ENCODE measurements around the gene GNG4.
A peak's percentile ranks its signal among the peaks of the same experiment; 100 is the strongest.
"Not testable (repeated sequence)": the region's sequence is repeated elsewhere in the genome, so short reads cannot be mapped to it uniquely, and the experiment has no call there.

The GNG4 gene

DNA sequence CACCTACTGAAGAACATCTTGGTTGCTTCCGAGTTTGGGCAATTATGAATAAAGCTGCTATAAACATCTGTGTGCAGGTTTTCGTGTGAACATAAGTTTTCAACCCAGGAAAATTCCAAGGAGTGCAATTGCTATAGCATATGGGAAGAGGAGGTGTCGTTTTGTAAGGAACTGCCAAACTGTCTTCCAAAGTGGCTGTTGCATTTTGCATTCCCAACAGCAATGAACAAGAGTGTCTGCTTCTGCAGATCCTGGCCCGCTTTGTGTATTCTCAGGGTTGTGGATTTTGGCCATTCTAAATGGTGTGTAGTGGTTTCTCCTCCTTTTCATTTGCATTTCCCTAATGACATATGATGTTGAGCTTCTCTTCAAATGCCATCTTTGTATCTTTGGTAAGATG, 23.8 kb downstream of the GNG4 start:
- no peak for DNase-seq (ENCODE audit: low read depth in 2 of 2)

DNA sequence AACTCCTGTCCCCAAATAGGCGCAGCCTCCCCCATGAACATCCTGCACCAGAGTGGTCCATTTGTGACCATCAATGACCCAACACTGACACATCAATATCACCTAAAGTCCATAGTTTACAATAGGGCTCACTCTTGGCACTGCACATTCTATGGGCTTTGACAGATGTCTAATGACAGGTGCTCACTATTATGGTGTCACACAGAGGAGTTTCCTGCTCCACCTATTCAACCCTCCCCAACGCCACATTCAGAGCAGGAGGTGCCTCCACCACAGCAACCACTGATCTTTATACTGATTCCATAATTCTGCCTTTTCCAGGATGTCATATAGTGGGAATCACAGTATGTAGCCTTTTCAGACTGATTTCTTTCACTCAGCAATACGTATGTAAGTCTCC, 24.2 kb downstream of the GNG4 start:
- DNase-seq (ENCODE audit: low read depth in 2 of 2): no peak

- DNase-seq (ENCODE audit: low read depth in 2 of 2): no peak
These were observed 24.8 kb downstream of the GNG4 start for GRCh38 chr1:235624721-235625333.

DNA sequence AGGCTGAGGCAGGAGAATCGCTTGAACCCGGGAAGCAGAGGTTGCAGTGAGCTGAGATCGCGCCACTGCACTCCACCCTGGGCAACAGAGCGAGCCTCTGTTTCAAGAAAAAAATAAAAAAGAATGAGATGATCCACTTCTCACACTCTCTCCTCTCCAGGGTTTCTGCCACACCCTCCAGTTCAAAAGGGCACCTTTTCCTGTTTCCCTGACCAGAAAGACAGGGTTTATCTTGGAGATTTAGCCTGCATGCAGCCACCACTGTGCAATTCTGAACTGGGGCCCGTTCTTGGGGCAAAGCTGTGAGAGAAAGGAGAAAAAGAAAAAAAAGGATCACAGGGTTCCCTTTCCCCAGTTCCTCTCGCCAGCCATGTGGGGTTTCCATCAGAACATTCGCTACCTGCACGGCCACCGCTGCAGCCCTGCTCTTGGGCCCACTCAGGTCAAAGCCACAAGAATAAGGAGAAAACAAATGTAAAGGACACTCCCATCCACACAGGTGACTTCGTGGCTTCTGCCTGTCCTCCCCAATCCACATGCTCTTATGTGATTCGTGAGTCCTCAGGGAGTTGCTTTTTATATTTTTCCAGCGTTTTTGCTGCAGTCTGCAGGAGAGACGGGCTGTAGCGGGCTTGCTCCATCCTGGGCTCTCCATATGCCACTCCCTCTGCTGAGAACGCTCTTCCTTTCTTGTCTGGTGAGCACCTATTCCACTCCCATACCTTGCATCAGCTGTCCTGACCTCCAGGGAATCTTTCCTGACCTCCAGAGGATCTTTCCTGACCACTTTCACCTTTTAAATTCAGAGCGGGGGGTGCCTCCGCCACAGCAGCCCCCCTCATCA, 26.4 kb downstream of the GNG4 start:
- DNase-seq (ENCODE audit: low read depth in 2 of 2): no peak

GRCh38 chr1:235619149-235619548, 30.4 kb downstream of the GNG4 start:
- DNase-seq (ENCODE audit: low read depth in 2 of 2): not testable (repeated sequence)

DNA sequence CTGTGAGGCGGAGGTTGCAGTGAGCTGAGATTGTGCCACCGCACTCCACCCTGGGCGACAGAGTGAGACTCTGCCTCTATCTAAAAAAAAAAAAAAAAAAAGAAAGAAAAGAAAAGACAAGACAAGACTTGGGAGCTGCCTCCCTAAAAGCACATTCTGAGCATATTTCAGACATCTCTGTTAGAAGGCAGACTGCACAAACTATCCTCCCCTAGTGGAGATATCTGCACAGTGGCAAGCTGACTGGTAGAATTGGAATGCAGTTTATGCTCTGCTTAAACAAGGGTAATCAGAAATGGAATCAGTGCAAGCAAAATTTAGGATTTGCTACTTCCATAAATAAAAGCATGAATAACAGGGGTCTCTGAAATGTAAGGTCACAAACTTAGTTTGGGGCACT, 31.8 kb downstream of the GNG4 start:
- no peak for DNase-seq (ENCODE audit: low read depth in 2 of 2)

GRCh38 chr1:235617140-235617539, 32.4 kb downstream of the GNG4 start:
- DNase-seq (ENCODE audit: low read depth in 2 of 2): no peak

DNA sequence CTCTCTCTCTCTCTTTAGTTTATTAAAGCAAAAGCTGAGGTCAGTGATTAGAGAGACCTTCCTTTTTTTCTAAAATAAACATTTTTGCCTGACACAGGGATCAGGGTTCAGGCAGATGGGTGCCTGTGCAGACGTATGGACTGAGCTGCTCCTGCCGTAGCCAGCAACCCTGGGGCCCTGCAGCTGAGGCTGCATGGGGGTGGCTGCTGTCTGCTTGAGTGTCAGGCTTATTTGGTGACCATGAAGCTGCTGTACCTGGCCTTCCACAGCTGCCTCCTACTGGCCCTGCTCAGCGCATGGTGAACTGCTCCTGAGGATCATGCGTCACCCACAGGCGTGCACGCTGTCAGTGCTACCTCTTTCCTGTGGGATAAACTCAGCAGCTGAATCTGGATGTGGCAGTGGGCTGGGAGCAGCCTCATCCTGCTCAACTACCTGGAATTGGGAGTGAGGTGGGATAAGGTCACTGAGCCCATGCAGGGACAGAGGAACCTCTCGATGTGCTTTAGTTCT, 35.1 kb downstream of the GNG4 start:
- DNase-seq (ENCODE audit: low read depth in 2 of 2): no peak

- no peak for DNase-seq (ENCODE audit: low read depth in 2 of 2)
These were observed 36.0 kb downstream of the GNG4 start for GRCh38 chr1:235613602-235614001.

DNA sequence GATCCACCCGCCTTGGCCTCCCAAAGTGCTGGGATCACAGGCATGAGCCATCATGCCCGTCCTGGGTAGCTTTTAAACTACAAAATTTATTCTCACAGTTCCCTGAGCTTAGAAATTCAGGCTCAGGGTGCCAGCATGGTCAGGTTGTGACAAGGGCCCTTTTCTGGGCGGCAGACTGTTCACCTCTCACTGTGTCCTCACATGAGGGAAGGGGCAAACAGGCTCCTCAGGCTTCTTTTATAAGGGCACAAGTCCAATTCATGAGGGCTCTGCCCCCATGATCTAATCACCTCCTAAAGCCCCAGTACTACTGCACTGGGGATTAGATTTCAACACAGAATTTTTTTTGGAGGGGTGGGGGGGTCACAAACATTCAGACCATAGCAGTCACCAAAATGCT, 36.8 kb downstream of the GNG4 start:
- no peak for DNase-seq (ENCODE audit: low read depth in 2 of 2)

DNA sequence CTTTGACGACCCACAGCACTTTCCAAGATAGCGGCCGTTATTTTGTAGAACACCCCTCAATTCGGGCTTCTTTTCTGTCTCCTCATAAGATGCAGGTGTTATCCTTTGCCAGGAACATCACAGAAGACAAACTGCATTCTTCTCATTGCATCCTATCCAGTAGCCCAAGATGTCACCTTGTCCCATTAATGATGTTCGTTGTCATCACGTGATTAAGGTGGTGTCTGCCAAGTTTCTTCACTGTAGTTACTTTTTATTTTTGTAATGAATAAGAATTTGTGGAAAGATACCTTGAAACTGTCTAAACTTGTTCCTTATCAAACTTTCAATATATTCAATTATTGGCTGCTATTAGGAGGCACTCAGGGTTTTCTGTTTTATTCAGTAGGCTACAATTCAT, 39.4 kb downstream of the GNG4 start:
- DNase-seq (ENCODE audit: low read depth in 2 of 2): no peak

DNA sequence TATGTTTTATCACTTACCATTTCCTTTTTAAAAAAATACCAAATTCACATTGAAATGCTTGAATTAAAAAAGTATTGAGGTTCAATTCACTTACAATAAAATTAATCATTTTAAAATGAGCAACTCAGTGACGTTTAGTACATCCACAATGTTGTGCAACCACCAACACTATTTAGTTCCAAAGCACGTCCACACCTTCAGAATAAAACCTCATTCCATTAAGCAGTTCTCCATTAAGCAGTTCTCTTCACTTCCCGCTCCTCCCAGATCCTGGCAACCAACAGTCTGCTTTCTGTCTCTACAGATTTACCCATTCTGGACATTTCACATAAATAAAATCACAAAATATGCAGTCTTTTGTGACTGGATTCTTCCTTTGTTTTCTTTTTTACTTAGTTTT, 41.3 kb downstream of the GNG4 start:
- DNase-seq (ENCODE audit: low read depth in 2 of 2): no peak

DNA sequence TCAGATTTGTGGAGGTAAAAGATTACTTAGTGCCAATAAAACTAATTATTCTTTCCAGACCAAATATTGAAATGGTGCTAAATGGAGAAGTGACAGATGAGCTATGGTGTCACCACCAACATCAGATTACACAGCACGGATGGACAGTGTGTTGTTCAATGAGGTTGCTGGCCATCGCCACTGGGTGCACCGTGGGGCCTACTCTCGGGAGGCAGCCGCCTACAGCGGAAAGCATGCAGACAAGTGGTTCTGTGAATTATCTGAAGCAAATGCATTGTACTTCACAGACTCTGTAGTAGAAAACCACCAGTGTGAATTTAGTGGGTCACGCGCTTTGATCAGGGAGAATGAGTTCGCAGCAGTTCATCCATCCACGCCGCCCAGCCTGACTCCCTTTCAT, 42.3 kb downstream of the GNG4 start:
- no peak for DNase-seq (ENCODE audit: low read depth in 2 of 2)

DNA sequence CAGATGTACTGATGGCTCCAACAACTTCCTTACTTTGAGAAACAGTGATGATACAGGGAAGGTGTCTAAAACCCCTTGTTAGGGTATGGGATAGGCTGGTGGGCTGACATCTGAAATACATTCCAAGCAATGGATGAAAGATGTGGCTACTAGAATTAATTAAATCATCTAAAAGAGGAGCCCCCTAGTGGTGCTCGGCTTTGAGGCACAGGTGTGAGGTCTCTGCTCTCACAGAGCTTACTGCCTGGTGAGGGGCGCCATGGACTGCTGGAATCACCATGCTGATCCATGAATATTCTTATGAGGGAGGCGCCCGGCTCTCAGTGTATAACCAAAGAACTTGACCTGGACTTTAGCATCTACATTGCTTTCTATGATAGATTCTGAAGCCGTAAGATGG, 48.5 kb downstream of the GNG4 start:
- peak in 1 of 2 donors; percentile 14 for DNase-seq (ENCODE audit: low read depth in 2 of 2)

- DNase-seq (ENCODE audit: low read depth in 2 of 2): no peak
These were observed 50.0 kb downstream of the GNG4 start for GRCh38 chr1:235599536-235599935.

DNA sequence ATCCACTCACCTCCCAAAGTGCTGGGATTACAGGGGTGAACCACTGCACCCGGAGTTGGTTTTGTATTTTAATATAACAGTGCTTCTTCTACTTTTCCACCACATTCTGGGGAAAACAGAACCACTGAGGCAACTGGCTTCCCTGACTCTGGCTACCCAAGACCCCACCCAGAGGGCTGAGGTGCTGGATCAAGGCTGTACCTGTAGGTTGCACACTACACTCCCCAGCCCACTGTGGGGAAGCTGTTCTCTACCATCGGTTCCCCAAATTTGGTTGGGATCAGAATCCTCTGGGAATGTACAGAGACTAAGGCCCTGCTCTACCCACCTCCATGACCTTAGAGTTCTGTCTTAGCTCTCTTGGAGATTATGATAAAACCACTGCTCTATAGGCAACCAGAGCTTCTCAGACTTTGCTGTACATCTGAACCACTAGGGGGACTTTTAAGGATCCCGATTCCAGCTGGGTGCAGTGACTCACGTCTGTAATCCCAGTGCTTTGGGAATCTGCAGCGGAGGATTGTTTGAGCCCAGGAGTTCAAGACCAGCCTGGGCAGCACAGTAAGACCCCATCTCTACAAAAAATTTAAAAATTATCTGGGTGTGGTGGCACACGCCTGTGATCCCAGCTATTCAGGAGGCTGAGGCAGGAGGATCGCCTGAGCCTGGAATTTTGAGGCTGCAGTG, 51.6 kb downstream of the GNG4 start:
- DNase-seq (ENCODE audit: low read depth in 2 of 2): no peak

DNA sequence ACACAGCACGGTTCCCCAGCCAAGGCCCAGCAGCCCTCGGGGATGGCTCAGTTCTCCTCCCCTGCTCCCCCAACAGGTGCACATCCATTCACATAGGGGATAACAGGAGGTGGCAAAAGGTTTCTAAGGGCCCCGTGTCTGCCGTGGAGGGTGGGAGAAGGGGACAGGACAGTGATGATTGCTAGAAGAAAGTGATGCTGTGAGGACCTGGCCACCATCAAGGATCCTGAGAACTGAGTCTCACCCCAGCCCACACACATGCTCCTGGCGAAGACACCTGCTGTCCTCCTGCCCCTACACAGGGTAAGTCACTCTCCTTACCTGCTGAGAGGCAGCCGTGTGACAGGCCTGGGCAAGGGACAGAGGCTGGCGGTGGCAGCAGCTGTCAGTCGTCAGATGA, 54.5 kb downstream of the GNG4 start:
- no peak for DNase-seq (ENCODE audit: low read depth in 2 of 2)

DNA sequence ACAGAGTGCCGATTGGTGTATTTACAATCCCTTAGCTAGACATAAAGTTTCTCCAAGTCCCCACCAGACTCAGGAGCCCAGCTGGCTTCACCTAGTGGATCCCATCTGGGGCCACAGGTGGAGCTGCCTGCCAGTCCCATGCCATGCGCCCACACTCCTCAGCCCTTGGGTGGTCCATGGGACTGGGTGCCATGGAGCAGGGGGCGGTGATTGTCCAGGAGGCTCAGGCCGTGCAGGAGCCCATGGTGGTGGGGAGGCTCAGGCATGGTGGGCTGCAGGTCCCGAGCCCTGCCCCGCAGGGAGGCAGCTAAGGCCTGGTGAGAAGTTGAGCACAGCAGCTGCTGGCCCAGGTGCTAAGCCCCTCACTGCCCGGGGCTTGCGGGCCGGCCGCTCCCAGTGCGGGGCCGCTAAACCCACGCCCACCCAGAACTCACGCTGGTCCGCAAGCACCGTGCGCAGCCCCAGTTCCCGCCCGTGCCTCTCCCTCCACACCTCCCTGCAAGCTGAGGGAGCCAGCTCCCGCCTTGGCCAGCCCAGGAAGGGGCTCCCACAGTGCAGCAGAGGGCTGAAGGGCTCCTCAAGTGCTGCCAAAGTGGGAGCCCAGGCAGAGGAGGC, 55.2 kb downstream of the GNG4 start:
- DNase-seq (ENCODE audit: low read depth in 2 of 2): not testable (repeated sequence)

DNA sequence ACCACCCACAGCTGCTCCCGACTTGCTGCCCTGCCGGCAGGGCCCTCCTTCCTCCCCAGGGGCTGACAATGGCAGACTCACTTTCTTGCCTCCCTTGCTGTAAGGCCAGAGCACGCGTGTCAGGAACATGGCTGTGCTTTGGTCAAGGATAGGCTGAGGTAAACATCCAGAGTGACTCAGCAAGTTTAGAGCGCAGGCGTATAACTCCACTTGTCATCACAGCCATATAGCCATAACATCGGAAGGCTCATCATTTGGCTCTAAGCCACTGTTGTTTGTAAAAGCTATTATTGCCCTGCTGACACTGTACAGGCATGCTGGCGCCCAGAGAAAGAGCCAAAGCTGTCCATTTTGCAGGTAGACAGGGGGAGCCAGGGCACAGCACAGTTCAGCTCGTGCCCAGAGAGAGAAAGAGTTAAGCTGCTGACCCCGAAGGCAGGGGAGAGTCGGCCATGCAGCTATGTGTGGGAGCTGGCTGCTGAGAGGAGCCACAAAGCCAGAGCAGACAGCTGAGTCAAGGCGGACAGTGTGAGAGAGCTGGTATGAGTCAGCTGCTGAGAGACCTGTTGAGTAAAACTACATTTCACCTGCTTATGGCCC, 60.6 kb downstream of the GNG4 start:
- DNase-seq (ENCODE audit: low read depth in 2 of 2): no peak

DNA sequence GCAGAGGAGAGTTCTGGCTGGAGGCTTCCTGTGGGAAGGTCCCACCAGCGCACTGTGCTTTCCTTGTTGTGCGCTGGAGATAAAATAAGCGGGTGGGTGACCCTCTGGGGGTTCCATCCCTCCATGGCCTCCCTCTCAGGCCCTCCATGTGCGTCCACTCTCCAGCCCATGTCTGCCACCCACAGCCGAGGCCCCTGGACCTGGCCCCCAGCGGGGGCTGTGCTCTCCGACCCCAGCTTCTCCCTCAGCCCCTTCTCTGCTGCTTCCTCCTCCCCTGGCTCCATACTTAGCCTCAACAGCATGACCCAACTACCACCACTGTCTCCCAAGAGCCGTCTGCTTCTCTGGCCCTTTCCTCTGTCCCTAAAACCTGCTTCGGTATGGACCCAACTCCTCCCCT, 61.4 kb downstream of the GNG4 start:
- DNase-seq (ENCODE audit: low read depth in 2 of 2): no peak

GRCh38 chr1:235586992-235587391, 62.6 kb downstream of the GNG4 start:
- DNase-seq (ENCODE audit: low read depth in 2 of 2): no peak

DNA sequence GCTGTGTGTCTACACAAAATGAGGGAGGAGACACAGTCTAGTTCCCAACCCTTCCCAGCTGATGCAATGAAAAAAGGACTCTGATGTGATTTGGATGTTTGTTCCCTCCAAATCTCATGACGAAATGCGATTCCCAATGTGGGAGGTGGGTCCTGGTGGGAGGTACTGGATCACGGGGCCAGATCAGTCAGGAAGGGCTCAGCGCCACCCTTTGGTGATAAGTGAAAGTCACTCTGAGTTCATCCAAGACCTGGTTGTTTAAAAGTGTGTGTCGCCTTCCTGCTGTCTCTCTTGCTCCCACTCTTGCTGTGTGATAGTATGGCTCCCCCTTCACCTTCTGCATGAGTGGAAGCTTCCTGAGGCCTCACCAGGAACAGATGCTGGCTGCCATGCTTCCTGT, 63.2 kb downstream of the GNG4 start:
- DNase-seq (ENCODE audit: low read depth in 2 of 2): no peak

All from stimulated activated CD4-positive, alpha-beta T cell treated with anti-CD3 and anti-CD28 coated beads, Interleukin-15, amount 100 ng/mL, for 48 hours (primary cell).